ENCODE measurements around the gene LATS2.

DNA sequence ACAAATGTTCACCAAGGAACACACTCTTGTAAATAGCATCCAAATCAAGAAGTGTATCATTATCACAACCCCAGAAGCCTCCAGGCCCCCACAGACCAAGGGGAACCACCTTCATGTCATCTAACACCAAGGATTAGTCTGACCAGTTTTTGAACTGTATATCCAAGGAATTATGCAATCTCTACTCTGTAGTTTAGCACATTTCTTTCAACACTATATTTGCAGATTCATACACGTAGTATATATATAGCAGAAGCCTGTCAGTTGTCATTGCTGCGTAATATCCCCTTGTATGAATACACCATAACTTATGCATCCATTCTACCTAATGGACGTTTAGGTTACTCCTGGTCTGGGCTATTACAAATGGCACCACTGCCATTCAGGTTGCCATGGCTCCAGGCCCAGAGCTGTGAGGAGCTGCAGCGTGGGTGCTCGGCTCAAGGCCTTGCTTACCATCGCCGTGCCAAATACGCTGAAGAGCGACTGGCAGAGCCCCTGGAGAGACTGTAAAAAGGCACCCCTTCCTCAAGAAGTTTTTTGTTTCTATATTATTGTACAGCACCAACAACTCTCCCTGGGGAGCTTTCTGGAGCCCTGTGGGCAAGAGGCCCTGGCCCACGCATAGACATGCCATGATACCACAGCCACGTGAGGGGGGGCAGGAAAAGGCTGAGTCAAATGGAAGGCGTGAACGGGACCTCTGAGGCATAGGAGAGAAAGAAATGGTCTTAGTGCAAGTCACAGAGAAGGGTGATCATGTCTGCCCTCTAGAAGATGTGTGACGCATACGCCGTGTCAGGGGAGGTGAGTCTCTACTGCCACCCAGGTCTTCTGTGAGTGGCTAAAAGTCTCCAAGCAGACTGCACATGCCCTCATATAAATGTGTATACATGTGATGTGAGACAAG lies 10.8 kb downstream of the LATS2 start:
- TF ChIP-seq, protein P1, sequence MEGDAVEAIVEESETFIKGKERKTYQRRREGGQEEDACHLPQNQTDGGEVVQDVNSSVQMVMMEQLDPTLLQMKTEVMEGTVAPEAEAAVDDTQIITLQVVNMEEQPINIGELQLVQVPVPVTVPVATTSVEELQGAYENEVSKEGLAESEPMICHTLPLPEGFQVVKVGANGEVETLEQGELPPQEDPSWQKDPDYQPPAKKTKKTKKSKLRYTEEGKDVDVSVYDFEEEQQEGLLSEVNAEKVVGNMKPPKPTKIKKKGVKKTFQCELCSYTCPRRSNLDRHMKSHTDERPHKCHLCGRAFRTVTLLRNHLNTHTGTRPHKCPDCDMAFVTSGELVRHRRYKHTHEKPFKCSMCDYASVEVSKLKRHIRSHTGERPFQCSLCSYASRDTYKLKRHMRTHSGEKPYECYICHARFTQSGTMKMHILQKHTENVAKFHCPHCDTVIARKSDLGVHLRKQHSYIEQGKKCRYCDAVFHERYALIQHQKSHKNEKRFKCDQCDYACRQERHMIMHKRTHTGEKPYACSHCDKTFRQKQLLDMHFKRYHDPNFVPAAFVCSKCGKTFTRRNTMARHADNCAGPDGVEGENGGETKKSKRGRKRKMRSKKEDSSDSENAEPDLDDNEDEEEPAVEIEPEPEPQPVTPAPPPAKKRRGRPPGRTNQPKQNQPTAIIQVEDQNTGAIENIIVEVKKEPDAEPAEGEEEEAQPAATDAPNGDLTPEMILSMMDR (IDR thresholded peaks at IDR 0.05; ENCODE audit: low read depth, low read length) = no peak
- TF ChIP-seq POLR2A (IDR thresholded peaks at IDR 0.05; ENCODE audit: extremely low read depth, insufficient read length) (no peak), MYC (IDR thresholded peaks at IDR 0.05; ENCODE audit: low read depth, low read length) (no peak)
